Dermis lymphatic vessel endothelial cell (primary cell): ENCODE results near the gene LIX1L. TPM values are rescaled to one million over a fixed set of nuclear protein-coding genes. Genes with fewer than 3 reads are reported as not detected.

Experiments
- total RNA-seq: library from RNA; depleted of rRNA; stranded (reverse); fragments of >200 nt; gene quantifications from 2 replicates; pipeline ENCODE4 v1.2.1, GENCODE V29; 2014

Gene LIX1L
- total RNA-seq: 23.7 and 26.8 TPM in 2 replicates

DNA sequence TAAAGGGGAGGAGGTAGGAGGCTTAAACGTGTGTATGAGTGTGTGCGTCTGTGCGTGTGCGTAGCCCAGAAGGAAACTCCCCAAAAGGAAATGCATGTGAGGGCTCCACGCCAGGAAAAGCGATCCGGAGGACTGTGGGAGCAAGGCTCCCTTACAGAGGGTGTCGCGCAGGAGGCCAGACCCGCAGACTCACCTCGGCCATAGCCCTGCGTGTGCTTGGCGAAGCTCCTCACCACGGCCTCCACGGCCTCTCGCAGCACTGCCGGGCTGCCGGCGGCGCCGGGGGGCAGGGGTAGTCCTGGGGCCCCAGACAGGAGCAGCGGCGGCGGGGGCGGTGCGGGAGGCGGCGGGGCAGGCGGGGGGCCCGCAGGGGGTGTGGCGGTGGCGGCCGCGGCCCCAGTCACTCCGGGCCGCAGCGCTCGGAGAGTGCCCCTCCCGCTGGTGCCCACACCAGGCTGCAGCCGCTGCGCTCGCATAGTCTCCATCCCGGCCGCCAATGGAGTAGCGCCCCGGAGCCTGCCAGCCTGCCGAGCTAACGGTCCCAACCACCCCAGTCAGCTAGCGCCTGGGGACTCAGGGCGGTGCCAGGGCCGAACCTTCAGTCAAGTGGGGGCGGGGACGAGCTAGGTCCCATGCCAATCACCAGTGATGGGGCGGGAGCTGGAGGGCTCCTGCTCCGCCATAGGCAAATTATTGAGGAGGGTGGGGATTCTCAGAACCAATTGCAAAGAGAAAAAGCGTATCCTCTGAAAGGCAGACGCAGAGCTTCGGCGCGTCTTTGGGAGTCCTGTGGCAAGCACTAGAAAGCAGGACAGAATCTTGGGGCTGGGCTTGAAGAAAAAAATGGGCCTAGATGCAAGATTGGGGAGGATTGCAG lies at the start of gene LIX1L:
TSS of gene LIX1L (minus strand) at position 575 of the 877 bp plus-strand sequence. CDS start at position 485, 90 bp downstream.

DNA sequence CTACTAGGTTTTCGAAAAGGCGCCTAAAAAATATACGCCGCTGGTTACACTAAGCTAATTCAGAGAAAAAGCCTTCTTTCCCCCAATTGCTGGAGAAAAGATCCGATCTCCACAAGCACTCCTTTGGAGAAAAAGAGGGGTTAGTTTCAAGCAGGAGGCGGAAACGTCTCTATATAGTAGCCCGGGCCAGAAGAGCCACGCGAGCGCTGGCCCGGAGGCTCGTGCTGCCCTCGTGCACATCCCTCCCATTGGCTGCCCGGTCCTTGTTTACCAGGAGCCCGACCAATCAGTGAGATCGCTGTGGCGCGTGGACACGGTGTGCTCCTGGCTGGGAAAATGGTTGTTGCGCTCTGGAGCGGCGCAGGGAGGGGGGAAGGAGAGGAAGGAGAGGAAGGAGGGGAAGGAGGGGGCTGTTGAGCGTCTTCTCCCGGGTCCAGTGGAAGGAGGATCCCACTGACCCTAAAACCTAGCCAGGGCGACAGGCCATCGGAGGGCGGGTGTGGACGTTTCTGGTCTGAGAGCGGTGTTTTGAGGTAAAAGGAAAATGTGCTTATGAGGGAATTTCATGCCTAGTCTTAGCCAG lies 38.7 kb upstream of the LIX1L start, which contains the start of gene TXNIP:
TSS of gene TXNIP (minus strand) at position 147 of the 583 bp plus-strand sequence. CDS start 313 bp downstream, outside the sequence.

DNA sequence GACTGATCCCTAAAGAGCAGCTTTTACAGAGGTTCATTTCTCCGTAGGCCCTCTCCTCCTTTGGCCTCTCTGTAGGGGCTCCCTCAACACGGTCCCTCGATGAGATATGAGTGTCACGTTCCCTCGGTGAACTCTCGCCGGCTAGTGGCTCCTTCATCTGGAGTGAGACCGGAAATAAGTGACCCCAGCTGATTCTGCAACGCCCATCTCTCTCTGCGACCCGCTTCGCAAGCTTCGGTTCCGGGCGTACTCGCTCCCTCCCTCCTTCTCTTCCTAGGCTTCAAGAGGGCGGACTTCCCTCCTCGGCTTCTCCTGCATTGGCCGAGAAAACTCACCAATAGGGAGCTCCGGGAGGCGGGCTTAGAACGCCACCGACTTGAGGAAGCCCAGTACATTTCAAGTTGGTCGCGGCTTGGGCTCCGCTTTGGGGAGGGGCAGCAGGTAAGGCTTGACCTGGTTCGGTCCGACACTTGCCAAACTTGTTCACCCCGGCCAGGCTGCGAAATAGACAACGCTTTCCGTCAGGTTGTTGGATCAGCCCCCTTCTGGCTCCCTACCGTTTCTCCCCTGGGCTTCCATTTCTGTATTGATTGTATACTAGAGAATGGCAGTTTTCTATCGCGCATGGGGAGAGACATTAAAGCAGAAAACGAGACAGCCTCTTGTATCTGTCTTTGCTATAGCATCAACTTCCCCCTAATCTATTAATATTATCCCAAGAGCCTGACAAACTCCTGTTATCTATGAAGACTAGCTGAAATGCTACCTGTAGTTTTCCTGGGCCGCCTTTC lies 6.7 kb upstream of the LIX1L start, which contains the start of the genes ANKRD34A and POLR3GL:
TSS of gene ANKRD34A (minus strand) at position 248 of the 791 bp plus-strand sequence. CDS start 2,816 bp downstream, outside the sequence.
TSS of gene POLR3GL (plus strand) at position 363 of the 791 bp plus-strand sequence. CDS start 10,176 bp downstream, outside the sequence.

DNA sequence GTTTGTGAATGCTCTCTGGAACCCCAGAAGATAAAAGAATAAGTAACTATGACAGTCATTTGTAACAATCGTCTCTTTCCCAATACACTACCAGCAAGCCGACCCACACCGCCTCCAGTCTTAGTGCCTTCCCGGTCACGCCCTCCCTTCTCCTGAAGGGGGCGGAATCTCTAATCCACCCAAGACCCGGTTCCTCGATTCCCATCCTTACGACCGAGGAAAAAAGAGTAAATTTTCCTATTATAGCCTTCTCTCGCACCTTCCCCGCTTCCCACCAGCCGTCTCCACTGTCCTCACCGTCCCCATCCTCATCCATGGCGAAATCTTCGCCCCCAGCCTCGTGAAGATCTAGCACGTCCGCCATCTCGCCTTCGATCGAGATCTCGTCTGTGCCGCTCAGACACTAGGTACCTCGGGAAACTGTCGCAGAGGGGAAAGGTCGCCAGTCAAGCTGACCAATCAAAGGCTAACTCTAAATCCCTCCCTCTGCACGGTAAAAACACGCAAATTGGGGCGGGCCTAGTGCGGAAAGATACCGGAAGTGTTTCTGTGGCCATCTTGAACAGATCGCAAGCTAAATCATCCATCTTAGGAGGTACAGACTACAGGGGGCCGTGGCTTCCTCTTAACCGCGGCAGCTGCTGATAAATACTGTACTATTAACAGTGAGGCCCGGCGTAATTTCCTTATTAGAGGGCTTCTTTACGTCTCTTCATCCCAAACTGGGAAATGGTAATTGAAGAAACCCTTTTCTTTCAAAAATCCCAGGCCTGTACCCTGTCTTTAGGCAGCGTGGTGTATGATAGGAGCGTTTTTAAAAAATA lies 30.5 kb downstream of the LIX1L start, which contains the start of gene RBM8A:
TSS of gene RBM8A (minus strand) at position 422 of the 824 bp plus-strand sequence. CDS start at position 364, 58 bp downstream.

DNA sequence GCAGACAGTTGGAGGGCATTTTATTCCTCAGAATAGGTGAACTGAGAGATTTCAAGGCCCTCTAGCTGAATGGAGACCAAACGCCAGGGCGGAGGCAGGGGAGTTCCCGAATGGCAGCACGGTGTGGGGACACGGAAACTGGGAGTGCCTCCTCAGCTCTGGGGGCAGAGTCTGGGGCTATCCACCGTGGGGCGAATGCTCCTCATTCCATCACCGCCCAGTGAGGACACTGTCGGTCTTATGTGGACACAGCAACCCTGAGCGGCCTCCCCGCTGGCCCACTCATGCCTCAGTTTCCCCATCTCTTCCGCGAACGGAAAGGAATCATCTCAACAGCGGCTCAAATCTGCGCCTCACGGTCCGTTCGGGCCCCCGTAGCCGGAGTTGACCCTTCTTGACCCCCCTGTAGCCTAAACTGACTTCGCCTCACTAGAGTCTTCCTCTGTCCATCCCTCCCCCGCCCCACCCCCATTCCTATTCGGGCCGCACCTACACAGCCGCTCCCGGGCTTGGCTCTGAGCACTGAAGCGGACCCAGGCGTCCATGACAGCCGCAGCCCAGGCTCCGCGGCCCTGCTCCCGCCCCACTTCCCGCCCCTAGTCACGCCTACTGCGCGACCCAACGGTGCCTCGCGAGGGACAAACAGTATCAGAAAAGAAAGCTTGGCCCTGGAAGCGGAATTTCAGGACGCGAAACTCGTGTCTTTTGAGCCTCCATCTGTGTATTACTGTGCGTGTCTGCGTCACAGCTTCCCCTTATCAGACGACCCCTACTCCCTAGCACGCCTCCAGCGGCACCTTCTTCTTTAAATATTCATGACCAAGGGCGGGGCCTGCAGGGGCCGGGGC lies 39.4 kb downstream of the LIX1L start, which contains the start of gene PEX11B:
TSS of gene PEX11B (minus strand) at position 574 of the 848 bp plus-strand sequence. CDS start at position 545, 29 bp downstream.

DNA sequence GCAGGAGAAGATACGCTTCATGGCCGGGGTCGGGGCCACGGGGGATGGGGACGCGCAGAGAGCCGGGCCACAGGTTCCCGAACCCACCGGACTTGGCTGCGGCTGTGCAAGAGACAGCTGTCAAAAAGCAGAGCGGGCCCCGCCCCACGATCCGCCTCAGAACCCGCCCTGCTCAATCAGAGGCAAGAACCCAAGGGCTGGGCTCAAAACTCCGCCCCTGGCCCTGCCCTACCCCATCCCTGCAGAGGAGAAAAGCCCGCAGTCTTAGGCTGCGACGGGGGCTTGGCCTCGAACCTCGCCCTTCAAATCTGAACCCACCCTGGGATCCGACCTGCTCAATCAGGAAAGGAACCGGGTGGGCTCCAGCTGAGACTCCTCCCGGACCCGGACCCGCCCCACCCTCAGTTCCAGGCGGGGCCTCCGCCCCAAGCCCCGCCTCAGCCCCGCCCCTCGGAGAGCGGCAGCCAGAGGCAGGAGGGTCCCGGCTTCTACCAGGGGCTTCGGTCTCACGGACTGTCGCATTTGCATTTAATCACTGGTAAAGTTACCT lies 72.0 kb downstream of the LIX1L start, which contains the start of gene ANKRD35:
TSS of gene ANKRD35 (minus strand) at position 129 of the 550 bp plus-strand sequence. CDS start at position 21, 108 bp downstream.

Other genes with a start within 250 kb of the LIX1L start
- not detected in 2 replicates for gene CD160, start 238.5 kb downstream of the LIX1L start, total RNA-seq
- gene RNF115, start 133.9 kb downstream of the LIX1L start, total RNA-seq: 13.3 and 15.9 TPM in 2 replicates
- 22.4 and 24.6 TPM in 2 replicates for gene POLR3C, start 133.8 kb downstream of the LIX1L start, total RNA-seq
- 2.6 and 3.0 TPM in 2 replicates for gene NUDT17, start 112.4 kb downstream of the LIX1L start, total RNA-seq
- gene PIAS3, start 98.9 kb downstream of the LIX1L start, total RNA-seq: 4.3 and 5.8 TPM in 2 replicates
- under 0.01 TPM in 1 of 2 replicates, not detected in the other for gene ANKRD35, start 72.2 kb downstream of the LIX1L start, total RNA-seq
- 2.0 and 4.2 TPM in 2 replicates for gene ITGA10, start 48.0 kb downstream of the LIX1L start, total RNA-seq
- 28.9 and 30.9 TPM in 2 replicates for gene PEX11B, start 39.3 kb downstream of the LIX1L start, total RNA-seq
- 92.2 and 123 TPM in 2 replicates for gene RBM8A, start 30.5 kb downstream of the LIX1L start, total RNA-seq
- under 0.01 TPM in 2 replicates for gene ANKRD34A, start 6.6 kb upstream of the LIX1L start, total RNA-seq
- gene POLR3GL, start 6.7 kb upstream of the LIX1L start, total RNA-seq: 15.8 and 16.8 TPM in 2 replicates
- gene TXNIP, start 38.6 kb upstream of the LIX1L start, total RNA-seq: 95.3 and 200 TPM in 2 replicates
- gene HJV, start 63.7 kb upstream of the LIX1L start, total RNA-seq: not detected in 2 replicates
- gene NBPF10, start 186.8 kb upstream of the LIX1L start, total RNA-seq: 0.22 and 0.77 TPM in 2 replicates